H1 (cell line): Measurements from ENCODE around the gene PIAS1. TPM values are rescaled to one million over a fixed set of nuclear protein-coding genes. Genes with fewer than 3 reads are reported as not detected.

Source experiments
- TEAD4 ChIP-seq: IDR thresholded peaks from 2 replicates; pipeline ENCODE4 v1.6.1; 2012; ENCODE audit warnings: low read depth, low read length, inconsistent platforms, mixed read lengths
- polyA plus RNA-seq, 7 experiments: library from polyadenylated mRNA; depleted of rRNA in 3 of 7; stranded (reverse) in 5 of 7; unstranded in 2 of 7; fragments of >200 nt in 5 of 7; fragments of 200-250 nt in 2 of 7; gene quantifications; 1 replicate in 5 of 7; 2 replicates in 1 of 7; 4 replicates in 1 of 7; pipeline versions ENCODE4 v1.2.1 to v1.2.3, GENCODE V29; 2011 to 2013; ENCODE audit warnings: missing spikeins in 2 of 7, mixed read lengths in 2 of 7
- total RNA-seq: library from RNA; stranded (reverse); fragmentation: NEBNext Ultra II Directional; extraction: Animal tissue kit (Norgen Biotek cat#: 25700); gene quantifications from 2 replicates; pipeline ENCODE4 v1.2.1, GENCODE V29; 2021
- TF ChIP-seq, protein P1 (sequence below): fragments of 300-600 bp; sonication (generic); IDR thresholded peaks from 2 replicates; pipeline ENCODE4 v1.7.1; 2012; ENCODE audit warnings: low read length, moderate library complexity, mild to moderate bottlenecking, inconsistent platforms; ENCODE audit not compliant: insufficient replicate concordance

The PIAS1 gene
- total and polyA plus RNA-seq, 2 of the 8 experiments (the other 6 are each of a cell fraction or from before 2014, with no cell fraction given), result 30.8 to 34.5 TPM

DNA sequence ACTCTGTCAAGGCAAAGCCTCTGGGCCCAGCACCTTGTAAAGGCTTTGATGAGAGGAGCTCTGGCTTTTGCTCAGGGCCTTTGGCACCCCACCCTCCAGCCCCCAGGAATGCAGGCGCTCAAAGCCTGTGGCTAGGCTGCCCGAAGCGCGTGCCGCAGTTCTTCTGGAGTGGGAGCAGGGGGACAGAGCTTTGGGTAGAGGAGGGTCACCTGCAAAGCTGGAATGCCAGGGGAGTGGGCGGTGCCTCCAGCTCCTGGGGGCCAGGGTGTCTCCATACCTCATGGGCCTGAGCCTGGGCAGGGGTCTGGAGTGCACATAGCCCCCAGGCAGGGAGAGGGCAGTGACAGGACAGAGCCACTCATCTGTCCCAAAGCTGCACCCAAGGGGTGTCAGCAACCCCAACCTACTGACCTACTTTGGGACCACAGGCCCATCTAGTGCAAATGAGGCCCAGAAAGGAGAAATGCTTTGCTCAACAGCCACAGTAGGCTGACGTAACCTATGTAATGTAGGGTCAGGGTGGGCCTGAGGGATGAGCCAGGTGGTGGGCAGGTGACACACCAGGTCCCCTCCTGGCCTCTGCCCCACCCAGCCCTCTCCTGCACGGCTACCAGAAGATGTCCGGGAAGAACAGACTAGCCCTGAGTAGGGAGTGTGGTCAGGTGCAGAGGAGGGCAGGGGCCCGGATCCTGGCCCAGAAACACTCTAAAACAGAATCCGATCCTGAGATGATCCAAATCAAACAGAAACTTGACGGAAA, 153.2 kb downstream of the PIAS1 start (continued):
- TF ChIP-seq, protein P1, sequence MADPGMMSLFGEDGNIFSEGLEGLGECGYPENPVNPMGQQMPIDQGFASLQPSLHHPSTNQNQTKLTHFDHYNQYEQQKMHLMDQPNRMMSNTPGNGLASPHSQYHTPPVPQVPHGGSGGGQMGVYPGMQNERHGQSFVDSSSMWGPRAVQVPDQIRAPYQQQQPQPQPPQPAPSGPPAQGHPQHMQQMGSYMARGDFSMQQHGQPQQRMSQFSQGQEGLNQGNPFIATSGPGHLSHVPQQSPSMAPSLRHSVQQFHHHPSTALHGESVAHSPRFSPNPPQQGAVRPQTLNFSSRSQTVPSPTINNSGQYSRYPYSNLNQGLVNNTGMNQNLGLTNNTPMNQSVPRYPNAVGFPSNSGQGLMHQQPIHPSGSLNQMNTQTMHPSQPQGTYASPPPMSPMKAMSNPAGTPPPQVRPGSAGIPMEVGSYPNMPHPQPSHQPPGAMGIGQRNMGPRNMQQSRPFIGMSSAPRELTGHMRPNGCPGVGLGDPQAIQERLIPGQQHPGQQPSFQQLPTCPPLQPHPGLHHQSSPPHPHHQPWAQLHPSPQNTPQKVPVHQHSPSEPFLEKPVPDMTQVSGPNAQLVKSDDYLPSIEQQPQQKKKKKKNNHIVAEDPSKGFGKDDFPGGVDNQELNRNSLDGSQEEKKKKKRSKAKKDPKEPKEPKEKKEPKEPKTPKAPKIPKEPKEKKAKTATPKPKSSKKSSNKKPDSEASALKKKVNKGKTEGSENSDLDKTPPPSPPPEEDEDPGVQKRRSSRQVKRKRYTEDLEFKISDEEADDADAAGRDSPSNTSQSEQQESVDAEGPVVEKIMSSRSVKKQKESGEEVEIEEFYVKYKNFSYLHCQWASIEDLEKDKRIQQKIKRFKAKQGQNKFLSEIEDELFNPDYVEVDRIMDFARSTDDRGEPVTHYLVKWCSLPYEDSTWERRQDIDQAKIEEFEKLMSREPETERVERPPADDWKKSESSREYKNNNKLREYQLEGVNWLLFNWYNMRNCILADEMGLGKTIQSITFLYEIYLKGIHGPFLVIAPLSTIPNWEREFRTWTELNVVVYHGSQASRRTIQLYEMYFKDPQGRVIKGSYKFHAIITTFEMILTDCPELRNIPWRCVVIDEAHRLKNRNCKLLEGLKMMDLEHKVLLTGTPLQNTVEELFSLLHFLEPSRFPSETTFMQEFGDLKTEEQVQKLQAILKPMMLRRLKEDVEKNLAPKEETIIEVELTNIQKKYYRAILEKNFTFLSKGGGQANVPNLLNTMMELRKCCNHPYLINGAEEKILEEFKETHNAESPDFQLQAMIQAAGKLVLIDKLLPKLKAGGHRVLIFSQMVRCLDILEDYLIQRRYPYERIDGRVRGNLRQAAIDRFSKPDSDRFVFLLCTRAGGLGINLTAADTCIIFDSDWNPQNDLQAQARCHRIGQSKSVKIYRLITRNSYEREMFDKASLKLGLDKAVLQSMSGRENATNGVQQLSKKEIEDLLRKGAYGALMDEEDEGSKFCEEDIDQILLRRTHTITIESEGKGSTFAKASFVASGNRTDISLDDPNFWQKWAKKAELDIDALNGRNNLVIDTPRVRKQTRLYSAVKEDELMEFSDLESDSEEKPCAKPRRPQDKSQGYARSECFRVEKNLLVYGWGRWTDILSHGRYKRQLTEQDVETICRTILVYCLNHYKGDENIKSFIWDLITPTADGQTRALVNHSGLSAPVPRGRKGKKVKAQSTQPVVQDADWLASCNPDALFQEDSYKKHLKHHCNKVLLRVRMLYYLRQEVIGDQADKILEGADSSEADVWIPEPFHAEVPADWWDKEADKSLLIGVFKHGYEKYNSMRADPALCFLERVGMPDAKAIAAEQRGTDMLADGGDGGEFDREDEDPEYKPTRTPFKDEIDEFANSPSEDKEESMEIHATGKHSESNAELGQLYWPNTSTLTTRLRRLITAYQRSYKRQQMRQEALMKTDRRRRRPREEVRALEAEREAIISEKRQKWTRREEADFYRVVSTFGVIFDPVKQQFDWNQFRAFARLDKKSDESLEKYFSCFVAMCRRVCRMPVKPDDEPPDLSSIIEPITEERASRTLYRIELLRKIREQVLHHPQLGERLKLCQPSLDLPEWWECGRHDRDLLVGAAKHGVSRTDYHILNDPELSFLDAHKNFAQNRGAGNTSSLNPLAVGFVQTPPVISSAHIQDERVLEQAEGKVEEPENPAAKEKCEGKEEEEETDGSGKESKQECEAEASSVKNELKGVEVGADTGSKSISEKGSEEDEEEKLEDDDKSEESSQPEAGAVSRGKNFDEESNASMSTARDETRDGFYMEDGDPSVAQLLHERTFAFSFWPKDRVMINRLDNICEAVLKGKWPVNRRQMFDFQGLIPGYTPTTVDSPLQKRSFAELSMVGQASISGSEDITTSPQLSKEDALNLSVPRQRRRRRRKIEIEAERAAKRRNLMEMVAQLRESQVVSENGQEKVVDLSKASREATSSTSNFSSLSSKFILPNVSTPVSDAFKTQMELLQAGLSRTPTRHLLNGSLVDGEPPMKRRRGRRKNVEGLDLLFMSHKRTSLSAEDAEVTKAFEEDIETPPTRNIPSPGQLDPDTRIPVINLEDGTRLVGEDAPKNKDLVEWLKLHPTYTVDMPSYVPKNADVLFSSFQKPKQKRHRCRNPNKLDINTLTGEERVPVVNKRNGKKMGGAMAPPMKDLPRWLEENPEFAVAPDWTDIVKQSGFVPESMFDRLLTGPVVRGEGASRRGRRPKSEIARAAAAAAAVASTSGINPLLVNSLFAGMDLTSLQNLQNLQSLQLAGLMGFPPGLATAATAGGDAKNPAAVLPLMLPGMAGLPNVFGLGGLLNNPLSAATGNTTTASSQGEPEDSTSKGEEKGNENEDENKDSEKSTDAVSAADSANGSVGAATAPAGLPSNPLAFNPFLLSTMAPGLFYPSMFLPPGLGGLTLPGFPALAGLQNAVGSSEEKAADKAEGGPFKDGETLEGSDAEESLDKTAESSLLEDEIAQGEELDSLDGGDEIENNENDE, result no peak
- peak; percentile 56 for TF ChIP-seq TEAD4
- TF ChIP-seq, all 59 proteins: peak for 1
